ENCODE measurements around the gene MGARP.
"Not testable (repeated sequence)": the region's sequence is repeated elsewhere in the genome, so short reads cannot be mapped to it uniquely, and the experiment has no call there.

Gene MGARP

GRCh38 chr4:139295206-139295941 lies 15.3 kb upstream of the MGARP start:
- no peak for FAIRE-seq

GRCh38 chr4:139286186-139286698 lies 6.2 kb upstream of the MGARP start:
- no peak for FAIRE-seq

- FAIRE-seq = no peak
Observed at GRCh38 chr4:139282721-139283075, 2.7 kb upstream of the MGARP start.

GRCh38 chr4:139282065-139282720 lies 2.2 kb upstream of the MGARP start:
- FAIRE-seq = no peak

- no peak for FAIRE-seq
Observed at GRCh38 chr4:139278912-139279759, 889 bp downstream of the MGARP start.

- FAIRE-seq = no peak
Observed at GRCh38 chr4:139278485-139278884, 1.5 kb downstream of the MGARP start.

- no peak for FAIRE-seq
Observed at GRCh38 chr4:139275281-139275735, 4.7 kb downstream of the MGARP start.

- FAIRE-seq = no peak
Observed at GRCh38 chr4:139274790-139275189, 5.2 kb downstream of the MGARP start.

- no peak for FAIRE-seq
Observed at GRCh38 chr4:139273835-139274234, 6.2 kb downstream of the MGARP start.

GRCh38 chr4:139267301-139267700 lies 12.7 kb downstream of the MGARP start:
- no peak for FAIRE-seq

GRCh38 chr4:139266583-139267257 lies 13.3 kb downstream of the MGARP start:
- FAIRE-seq = no peak

GRCh38 chr4:139266208-139266582 lies 13.8 kb downstream of the MGARP start:
- FAIRE-seq = no peak

- no peak for FAIRE-seq
Observed at GRCh38 chr4:139265654-139266053, 14.4 kb downstream of the MGARP start.

- peak; percentile 10 for FAIRE-seq
Observed at GRCh38 chr4:139256349-139256748, 23.7 kb downstream of the MGARP start.

GRCh38 chr4:139255581-139255980 lies 24.4 kb downstream of the MGARP start:
- FAIRE-seq = not testable (repeated sequence)

- no peak for FAIRE-seq
Observed at GRCh38 chr4:139253713-139254112, 26.3 kb downstream of the MGARP start.

- no peak for FAIRE-seq
Observed at GRCh38 chr4:139253046-139253445, 27.0 kb downstream of the MGARP start.

GRCh38 chr4:139247700-139248238 lies 32.3 kb downstream of the MGARP start:
- no peak for FAIRE-seq

GRCh38 chr4:139247241-139247640 lies 32.8 kb downstream of the MGARP start:
- no peak for FAIRE-seq

GRCh38 chr4:139246166-139246565 lies 33.9 kb downstream of the MGARP start:
- FAIRE-seq = no peak

- FAIRE-seq = no peak
Observed at GRCh38 chr4:139245590-139245989, 34.4 kb downstream of the MGARP start.
